Ovary (tissue), 9 donors: ENCODE results near the gene RETSAT. TPM values are rescaled to one million over a fixed set of nuclear protein-coding genes. Genes with fewer than 3 reads are reported as not detected.
A peak's percentile ranks its signal among the peaks of the same experiment; 100 is the strongest.

Experiments used
- DNase-seq, 5 donors: peaks; one replicate each; pipeline ENCODE4 v3.0.0-alpha.2; 2019 to 2020
- H3K27ac ChIP-seq, 2 donors: fragments of 200-600 bp; one replicate each; pipeline versions ENCODE4 v1.5.1 to v1.8.0; 2019 to 2022
- H3K27me3 ChIP-seq: fragments of 200-600 bp; one replicate; pipeline ENCODE4 v1.8.0; 2022
- H3K36me3 ChIP-seq: fragments of 200-600 bp; sonication (generic); one replicate; pipeline ENCODE4 v1.5.1; 2019
- H3K4me1 ChIP-seq: one replicate; pipeline ENCODE4 v1.8.1; 2013; ENCODE audit warnings: mild to moderate bottlenecking, moderate library complexity; ENCODE audit not compliant: insufficient read depth
- H3K4me3 ChIP-seq: fragments of 200-600 bp; sonication (generic); one replicate; pipeline ENCODE4 v1.5.1; 2017
- H3K9me3 ChIP-seq, 2 donors: fragments of 200-600 bp in 1 of 2; sonication (generic) in 1 of 2; one replicate each; pipeline versions ENCODE4 v1.5.1 to v1.8.1; 2013 to 2019; ENCODE audit warnings: mild to moderate bottlenecking in 1 of 2, moderate library complexity in 1 of 2
- CTCF ChIP-seq, 3 donors: fragments of 450-650 bp in 2 of 3; fragments of 200-600 bp in 1 of 3; IDR thresholded peaks; one replicate each; pipeline versions ENCODE4 v1.5.1 to v1.8.0; 2016 to 2022; ENCODE audit warnings: antibody characterized with exemption in 3 of 3, mild to moderate bottlenecking in 1 of 3
- EP300 ChIP-seq: sonication (generic); formaldehyde crosslinking; IDR thresholded peaks from one replicate; pipeline ENCODE4 v1.6.1; 2017; ENCODE audit warnings: antibody characterized with exemption
- POLR2A ChIP-seq: fragments of 450-650 bp; IDR thresholded peaks from one replicate; pipeline ENCODE4 v1.6.1; 2017; ENCODE audit warnings: antibody characterized with exemption, mild to moderate bottlenecking, moderate library complexity
- WGBS, 3 donors: extraction: QIAGEN DNeasy Blood & Tissue Kit in 1 of 3; methylation state at CpG; one replicate each; pipeline versions ENCODE4 v1.1.5 to v1.1.7; 2013 to 2017; 5-methylcytosine and 5-hydroxymethylcytosine counted together
- intact Hi-C, 4 donors: fragments of 100-400 bp; cut with DNase I; formaldehyde crosslinking; loops; one replicate each; pipeline versions ENCODE4 v1.11.0 to v1.15.1; 2022 to 2023
- polyA plus RNA-seq, 2 donors: library from polyadenylated mRNA; stranded (reverse); fragments of 200-250 nt in 1 of 2; fragments of 350-450 nt in 1 of 2; fragmentation: Illumina TruSeq in 1 of 2; extraction: RNeasy Lipid Tissue Mini Kit (QIAGEN cat#74804) in 1 of 2; gene quantifications; one replicate each; pipeline ENCODE4 v1.2.3, GENCODE V29; 2013 to 2014
- total RNA-seq, 7 donors: library from RNA; depleted of rRNA in 2 of 7; stranded (reverse); fragments of >200 nt in 2 of 7; fragmentation: NEBNext Ultra II Directional in 3 of 7; extraction: Animal tissue kit (Norgen Biotek cat#: 25700) in 3 of 7; gene quantifications; one replicate each; pipeline versions ENCODE4 v1.1.0 to v1.2.4, GENCODE V29; 2016 to 2023
- donor health status: DM: no; HTN: no; CAD: no; lungs with moderate emphysema.
- donor health status: DM: no; HTN: no; CAD: no.
- donor health status: Bipolar disorder and iron deficiency.
- donor health status: DM: yes; HTN: yes; CAD: no.
- donor health status: DM: no; HTN: no; CAD: no.
- donor health status: DM: yes; HTN: yes; CAD: no.

The RETSAT gene
- total and polyA plus RNA-seq, 9 donors, result 13.4 to 29.4 (median 24.8) TPM

DNA sequence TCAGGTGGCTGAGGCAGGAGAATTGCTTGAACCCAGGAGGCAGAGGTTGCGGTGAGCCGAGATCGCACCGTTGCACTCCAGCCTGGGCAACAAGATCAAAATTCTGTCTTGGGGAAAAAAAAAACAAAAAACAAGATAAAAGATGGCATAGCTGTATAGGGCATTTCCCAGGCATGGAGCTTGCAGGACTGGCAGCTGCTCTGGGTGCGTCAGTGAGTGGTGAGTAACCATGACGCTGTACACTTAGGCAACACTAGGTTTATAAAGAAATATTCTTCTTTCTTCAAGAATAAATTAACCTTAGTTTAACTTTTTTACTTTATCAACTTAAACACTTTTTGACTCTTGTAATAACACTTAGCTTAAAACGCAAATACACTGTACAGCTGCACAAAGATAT is 41.9 kb downstream of the RETSAT start:
- DNase-seq, result no peak
- Histone ChIP-seq H3K36me3 (no peaks in the 10 kb centered on the region), H3K27me3 (no peaks in the 10 kb centered on the region), H3K9me3 (no peaks in the 10 kb centered on the region), H3K4me3 (no peak overlapping the region), H3K4me1 (peaks cover 4% of the 10 kb centered on the region), H3K27ac (no peak overlapping the region)
- WGBS, 3 donors, result 66 to 71% (median 69%) methylated on average over 7 of the region's 7 CpGs
- TF ChIP-seq EP300 (no peak), POLR2A (no peak), CTCF (IDR thresholded peaks at IDR 0.05) (no peak)
- intact Hi-C loops, result no loop called here

DNA sequence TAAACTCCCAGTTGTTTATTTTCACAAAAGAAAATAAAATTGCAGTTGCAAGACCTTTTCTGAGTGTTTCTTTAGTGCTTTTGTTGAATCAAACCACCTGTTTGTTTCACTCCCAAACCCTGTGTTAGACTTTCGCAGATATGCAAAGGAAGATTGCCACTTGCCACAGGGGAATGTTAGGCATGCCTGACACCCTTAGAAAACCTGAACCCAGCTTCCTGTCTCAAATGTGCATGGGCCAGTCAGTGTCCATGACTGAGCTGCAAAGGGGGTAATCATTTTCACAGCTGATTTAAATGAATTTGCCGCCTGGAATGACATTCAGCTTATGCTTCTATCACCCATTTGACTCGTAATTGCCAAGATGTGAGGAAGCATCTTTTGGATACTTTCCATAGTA is 44.0 kb downstream of the RETSAT start:
- Histone ChIP-seq H3K4me3 (no peak overlapping the region), H3K4me1 (peaks cover 4% of the 10 kb centered on the region), H3K36me3 (no peaks in the 10 kb centered on the region), H3K27ac (peak overlapping the region in 1 of 2 donors; percentile 53), H3K27me3 (no peaks in the 10 kb centered on the region), H3K9me3 (no peaks in the 10 kb centered on the region)
- DNase-seq, result no peak
- intact Hi-C loops, result no loop called here
- WGBS, 3 donors, result 32 to 57% (median 48%) methylated on average over 3 of the region's 3 CpGs
- TF ChIP-seq CTCF (IDR thresholded peaks at IDR 0.05), result no peak
- no peak for TF ChIP-seq POLR2A
- no peak for TF ChIP-seq EP300

DNA sequence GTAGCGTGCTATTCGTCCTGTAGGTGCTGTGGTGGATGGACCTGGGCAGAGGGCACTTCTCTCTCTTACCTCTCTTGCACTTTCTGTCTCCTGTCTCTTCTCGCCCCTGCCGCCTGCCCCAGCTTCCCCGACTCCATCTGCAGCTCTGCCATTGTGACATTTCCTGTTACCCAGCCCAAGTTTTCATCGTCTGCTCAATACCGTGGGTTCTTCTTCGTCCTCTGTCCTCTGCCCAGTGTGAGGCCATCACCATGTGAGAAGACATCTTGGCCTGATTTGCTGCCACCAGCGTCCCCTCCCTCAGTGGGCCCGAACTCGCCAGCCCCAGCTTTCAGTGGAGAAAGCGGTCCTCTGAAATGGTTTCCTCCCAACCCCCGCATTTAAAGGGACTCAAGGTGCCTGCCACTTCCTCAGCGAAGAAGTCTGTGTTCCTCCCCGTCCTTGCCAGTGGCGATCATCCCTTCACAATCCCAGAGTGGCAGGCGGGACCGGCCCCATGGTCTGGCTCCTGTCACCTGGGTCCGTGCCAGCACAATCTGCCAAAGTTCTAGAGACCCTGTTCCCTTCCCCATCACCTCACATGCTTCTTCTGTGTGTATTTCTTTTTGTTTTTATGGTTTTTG is 44.5 kb downstream of the RETSAT start:
- Histone ChIP-seq H3K4me3 (no peak overlapping the region), H3K9me3 (no peaks in the 10 kb centered on the region), H3K27me3 (no peaks in the 10 kb centered on the region), H3K36me3 (no peaks in the 10 kb centered on the region), H3K27ac (peak overlapping the region in 1 of 2 donors; percentile 53), H3K4me1 (peaks cover 4% of the 10 kb centered on the region)
- intact Hi-C loops, result no loop called here
- DNase-seq, result peak; percentile 32 to 57 (median 52)
- 43 to 55% (median 50%) methylated on average over 19 of the region's 19 CpGs for WGBS, 3 donors
- TF ChIP-seq POLR2A (no peak), EP300 (no peak), CTCF (IDR thresholded peaks at IDR 0.05) (no peak)

DNA sequence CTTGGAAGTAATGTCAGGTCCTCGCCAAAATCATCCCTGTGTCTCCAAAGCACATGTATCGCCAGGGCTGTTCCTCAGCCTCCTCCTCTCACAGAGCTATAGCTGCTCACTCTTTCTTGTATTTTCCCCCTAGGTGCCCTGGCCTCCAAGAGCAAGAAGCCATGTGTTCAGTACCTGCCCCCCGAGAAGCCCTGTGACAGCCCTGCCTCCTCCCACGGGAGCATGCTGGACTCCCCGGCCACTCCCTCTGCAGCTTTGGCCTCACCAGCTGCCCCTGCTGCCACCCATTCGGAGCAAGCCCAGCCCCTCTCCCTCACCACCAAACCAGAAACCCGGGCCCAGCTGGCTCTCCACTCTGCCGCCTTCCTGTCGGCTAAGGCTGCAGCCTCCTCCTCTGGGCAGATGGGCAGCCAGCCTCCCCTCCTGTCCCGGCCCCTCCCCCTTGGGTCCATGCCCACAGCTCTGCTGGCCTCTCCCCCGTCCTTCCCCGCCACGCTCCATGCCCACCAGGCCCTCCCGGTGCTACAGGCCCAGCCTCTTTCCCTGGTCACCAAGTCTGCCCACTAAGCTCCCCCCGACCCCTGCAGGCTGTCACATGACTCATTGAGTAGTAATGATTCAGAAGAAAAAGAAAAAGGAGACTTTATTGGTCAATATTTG is 45.3 kb downstream of the RETSAT start:
- Histone ChIP-seq H3K27me3 (no peaks in the 10 kb centered on the region), H3K27ac (peak overlapping the region in 1 of 2 donors; percentile 16), H3K9me3 (no peaks in the 10 kb centered on the region), H3K4me3 (no peak overlapping the region), H3K36me3 (no peaks in the 10 kb centered on the region), H3K4me1 (peaks cover 4% of the 10 kb centered on the region)
- intact Hi-C loops, result no loop called here
- 15 to 22% (median 20%) methylated on average over 15 of the region's 15 CpGs for WGBS, 3 donors
- DNase-seq, result peak; percentile 60 to 81 (median 78)
- TF ChIP-seq CTCF (IDR thresholded peaks at IDR 0.05), result no peak
- no peak for TF ChIP-seq EP300
- no peak for TF ChIP-seq POLR2A
